ENCODE data around the gene CCSAP. TPM values are rescaled to one million over a fixed set of nuclear protein-coding genes. Genes with fewer than 3 reads are reported as not detected.

The CCSAP gene
- total and polyA plus RNA-seq, 2 experiments from 2014 or later = 2.7 to 12.0 TPM

DNA sequence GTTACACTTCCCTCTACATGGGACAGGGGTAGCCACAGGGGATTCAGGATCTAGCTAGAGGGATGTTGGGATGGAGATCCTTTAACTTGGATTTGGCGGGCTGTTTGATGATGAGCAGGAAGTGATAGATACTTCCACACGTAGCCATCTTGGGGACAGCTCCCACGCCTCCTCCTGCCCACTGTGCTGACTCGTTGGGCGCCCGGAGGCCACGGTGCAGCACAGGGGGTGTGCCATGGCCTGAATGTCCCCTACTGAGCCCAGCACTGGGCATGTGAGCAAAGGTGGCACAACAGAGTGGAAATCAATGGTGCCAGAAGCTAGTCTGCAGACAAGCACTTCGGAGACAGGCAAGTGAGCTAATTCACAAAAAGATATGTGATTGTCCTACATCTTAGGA lies 31.6 kb upstream of the CCSAP start:
- Histone ChIP-seq H3K27ac (no peak overlapping the region), H3K4me2 (no peak overlapping the region), H3K4me1 (ENCODE audit: insufficient read depth) (no peaks in the 10 kb centered on the region), H3K79me2 (no peaks in the 10 kb centered on the region), H4K20me1 (ENCODE audit: insufficient read depth, poor library complexity, severe bottlenecking) (no peaks in the 10 kb centered on the region), H2AFZ (no peak overlapping the region), H3K4me3 (no peak overlapping the region), H3K9me2 (replicated peaks; ENCODE audit: insufficient read depth) (no peaks in the 10 kb centered on the region), H3K36me3 (replicated peaks; ENCODE audit: insufficient read depth, low read depth) (no peaks in the 10 kb centered on the region), H3K27me3 (no peaks in the 10 kb centered on the region), H3K9me3 (ENCODE audit: low read depth) (no peaks in the 10 kb centered on the region)
- TF ChIP-seq EZH2 (IDR thresholded peaks at IDR 0.05; ENCODE audit: borderline replicate concordance) (no peak), EZH2phosphoT487 (IDR thresholded peaks at IDR 0.05; ENCODE audit: low read depth, severe bottlenecking, unreplicated experiment) (no peak)
- TF ChIP-seq, protein P1, sequence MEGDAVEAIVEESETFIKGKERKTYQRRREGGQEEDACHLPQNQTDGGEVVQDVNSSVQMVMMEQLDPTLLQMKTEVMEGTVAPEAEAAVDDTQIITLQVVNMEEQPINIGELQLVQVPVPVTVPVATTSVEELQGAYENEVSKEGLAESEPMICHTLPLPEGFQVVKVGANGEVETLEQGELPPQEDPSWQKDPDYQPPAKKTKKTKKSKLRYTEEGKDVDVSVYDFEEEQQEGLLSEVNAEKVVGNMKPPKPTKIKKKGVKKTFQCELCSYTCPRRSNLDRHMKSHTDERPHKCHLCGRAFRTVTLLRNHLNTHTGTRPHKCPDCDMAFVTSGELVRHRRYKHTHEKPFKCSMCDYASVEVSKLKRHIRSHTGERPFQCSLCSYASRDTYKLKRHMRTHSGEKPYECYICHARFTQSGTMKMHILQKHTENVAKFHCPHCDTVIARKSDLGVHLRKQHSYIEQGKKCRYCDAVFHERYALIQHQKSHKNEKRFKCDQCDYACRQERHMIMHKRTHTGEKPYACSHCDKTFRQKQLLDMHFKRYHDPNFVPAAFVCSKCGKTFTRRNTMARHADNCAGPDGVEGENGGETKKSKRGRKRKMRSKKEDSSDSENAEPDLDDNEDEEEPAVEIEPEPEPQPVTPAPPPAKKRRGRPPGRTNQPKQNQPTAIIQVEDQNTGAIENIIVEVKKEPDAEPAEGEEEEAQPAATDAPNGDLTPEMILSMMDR (IDR thresholded peaks at IDR 0.05; ENCODE audit: poor library complexity) = no peak
- 89% methylated on average over 8 of the region's 8 CpGs for WGBS (ENCODE audit: low lambda C conversion rate, missing lambda C conversion rate)
- no peak for DNase-seq (ENCODE audit: low spot score)

DNA sequence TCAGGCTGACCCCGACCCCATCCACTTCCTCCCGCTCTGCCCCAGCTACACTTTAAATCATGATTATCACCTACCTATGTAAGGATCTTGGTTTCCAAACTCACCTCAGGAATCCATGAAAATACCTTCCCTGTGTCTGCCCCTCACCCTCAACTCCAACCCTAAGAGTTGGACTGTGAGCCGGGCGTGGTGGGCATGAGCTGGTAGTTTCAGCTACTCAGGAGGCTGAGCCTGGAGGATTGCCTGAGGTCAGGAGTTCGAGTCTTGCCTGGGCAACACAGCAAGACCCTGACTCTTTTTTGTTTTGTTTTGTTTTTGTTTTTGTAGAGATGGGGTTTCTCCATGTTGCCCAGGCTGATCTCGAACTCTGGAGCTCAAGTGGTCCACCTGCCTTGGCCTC lies 30.5 kb upstream of the CCSAP start:
- Histone ChIP-seq H3K4me1 (ENCODE audit: insufficient read depth) (no peaks in the 10 kb centered on the region), H3K79me2 (no peaks in the 10 kb centered on the region), H3K4me2 (no peak overlapping the region), H3K4me3 (no peak overlapping the region), H3K9me2 (replicated peaks; ENCODE audit: insufficient read depth) (no peaks in the 10 kb centered on the region), H3K36me3 (replicated peaks; ENCODE audit: insufficient read depth, low read depth) (no peaks in the 10 kb centered on the region), H3K9me3 (ENCODE audit: low read depth) (no peaks in the 10 kb centered on the region), H3K27me3 (no peaks in the 10 kb centered on the region), H4K20me1 (ENCODE audit: insufficient read depth, poor library complexity, severe bottlenecking) (no peaks in the 10 kb centered on the region), H2AFZ (no peak overlapping the region), H3K27ac (no peak overlapping the region)
- TF ChIP-seq, protein P1 (IDR thresholded peaks at IDR 0.05; ENCODE audit: poor library complexity) = no peak
- TF ChIP-seq EZH2 (IDR thresholded peaks at IDR 0.05; ENCODE audit: borderline replicate concordance) (no peak), EZH2phosphoT487 (IDR thresholded peaks at IDR 0.05; ENCODE audit: low read depth, severe bottlenecking, unreplicated experiment) (no peak)
- 93% methylated on average over 6 of the region's 6 CpGs for WGBS (ENCODE audit: low lambda C conversion rate, missing lambda C conversion rate)
- DNase-seq (ENCODE audit: low spot score) = no peak

DNA sequence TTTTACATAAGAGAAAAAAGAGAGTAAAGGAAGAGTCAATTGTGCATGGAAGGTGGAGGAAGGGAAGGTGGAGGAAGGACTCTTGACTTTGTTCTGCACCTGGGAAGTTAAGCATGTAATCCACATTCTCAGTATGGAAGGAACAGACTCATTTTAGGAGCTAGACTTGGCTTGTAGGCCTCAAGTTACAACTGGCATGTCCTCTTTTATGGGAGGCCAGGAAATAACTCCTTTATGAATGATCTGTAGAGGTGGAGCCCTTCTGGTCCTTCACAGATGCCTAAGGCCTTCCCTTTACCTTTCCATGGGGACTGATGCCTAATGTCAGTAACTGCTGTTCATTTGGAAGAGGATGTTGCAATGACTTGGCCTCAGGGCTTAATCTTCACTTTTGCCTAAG lies 29.4 kb upstream of the CCSAP start:
- Histone ChIP-seq H2AFZ (no peak overlapping the region), H3K9me3 (ENCODE audit: low read depth) (no peaks in the 10 kb centered on the region), H3K27ac (no peak overlapping the region)

More for the DNA sequence above, 29.4 kb upstream of the CCSAP start:
- DNase-seq (ENCODE audit: low spot score) = no peak
- Histone ChIP-seq H3K79me2 (no peaks in the 10 kb centered on the region), H3K9me2 (replicated peaks; ENCODE audit: insufficient read depth) (no peaks in the 10 kb centered on the region), H3K4me3 (no peak overlapping the region), H3K36me3 (replicated peaks; ENCODE audit: insufficient read depth, low read depth) (no peaks in the 10 kb centered on the region), H4K20me1 (ENCODE audit: insufficient read depth, poor library complexity, severe bottlenecking) (no peaks in the 10 kb centered on the region), H3K4me2 (no peak overlapping the region), H3K27me3 (no peaks in the 10 kb centered on the region), H3K4me1 (ENCODE audit: insufficient read depth) (no peaks in the 10 kb centered on the region)
- TF ChIP-seq EZH2 (IDR thresholded peaks at IDR 0.05; ENCODE audit: borderline replicate concordance) (no peak), EZH2phosphoT487 (IDR thresholded peaks at IDR 0.05; ENCODE audit: low read depth, severe bottlenecking, unreplicated experiment) (no peak)
- TF ChIP-seq, protein P1 (IDR thresholded peaks at IDR 0.05; ENCODE audit: poor library complexity) = no peak
